NCI-H128 (cell line): ENCODE measurements around the gene LMNTD2.

Source experiments
- DNase-seq: peaks from one replicate; lab custom pipeline; 2025; ENCODE audit not compliant: unreplicated experiment; lab: John Stamatoyannopoulos, UW

LMNTD2 gene

GRCh38 chr11:535519-536454 lies 24.8 kb downstream of the LMNTD2 start, which contains the start of gene HRAS:
TSS of gene HRAS (minus strand) at chr11:535576.
- peak; percentile 89 for DNase-seq

- DNase-seq: no peak
Observed at GRCh38 chr11:535210-535518, 25.4 kb downstream of the LMNTD2 start.

- no peak for DNase-seq
Observed at GRCh38 chr11:534396-535209, 25.9 kb downstream of the LMNTD2 start.

GRCh38 chr11:533586-534395 lies 26.7 kb downstream of the LMNTD2 start:
- DNase-seq: no peak

GRCh38 chr11:532986-533585 lies 27.5 kb downstream of the LMNTD2 start:
- no peak for DNase-seq

- DNase-seq: no peak
Observed at GRCh38 chr11:532527-532985, 28.0 kb downstream of the LMNTD2 start.

- DNase-seq: no peak
Observed at GRCh38 chr11:531919-532526, 28.5 kb downstream of the LMNTD2 start.

GRCh38 chr11:530960-531831 lies 29.3 kb downstream of the LMNTD2 start:
- DNase-seq: no peak

- DNase-seq: no peak
Observed at GRCh38 chr11:529728-530411, 30.7 kb downstream of the LMNTD2 start.

GRCh38 chr11:528815-529727 lies 31.5 kb downstream of the LMNTD2 start:
- no peak for DNase-seq

GRCh38 chr11:528166-528814 lies 32.2 kb downstream of the LMNTD2 start:
- no peak for DNase-seq

- DNase-seq: no peak
Observed at GRCh38 chr11:526192-526591, 34.3 kb downstream of the LMNTD2 start.

- DNase-seq: no peak
Observed at GRCh38 chr11:521177-521688, 39.3 kb downstream of the LMNTD2 start.

- DNase-seq: no peak
Observed at GRCh38 chr11:520428-521176, 39.9 kb downstream of the LMNTD2 start.

- no peak for DNase-seq
Observed at GRCh38 chr11:518463-519202, 41.9 kb downstream of the LMNTD2 start.
